ENCODE results near the gene EDN1. TPM values are rescaled to one million over a fixed set of nuclear protein-coding genes. Genes with fewer than 3 reads are reported as not detected.

EDN1 gene
- total RNA-seq, 1 experiment from 2014 or later, result not detected

Small RNAs within 50 kb of the gene (small RNA-seq; reads per million reads assigned to genes)
- gene SUMO2P12, result 0 reads per million in 2 experiments

Data from SK-MEL-5 (cell line).